HEK293 (cell line): ENCODE data around the gene MRPL4.

Experiments
- CTCF ChIA-PET: fragments of 350-600 bp; formaldehyde crosslinking; extraction: SDS; loops from one replicate; lab custom pipeline; 2021; ENCODE audit warnings: antibody characterized with exemption; lab: Yijun Ruan, JAX
- POLR2A ChIA-PET: fragments of 300-600 bp; formaldehyde crosslinking; extraction: SDS; loops from one replicate; lab custom pipeline; 2020; ENCODE audit warnings: antibody characterized with exemption, inconsistent platforms; lab: Yijun Ruan, JAX
- H3K27ac ChIP-seq: fragments of 200-500 bp; sonication (Bioruptor generic); 2 replicates; pipeline ENCODE4 v1.5.1; 2014; ENCODE audit warnings: low read depth, low read length, control low read depth, inconsistent platforms; ENCODE audit errors: extremely low read depth
- H3K36me3 ChIP-seq, 2 experiments: fragments of 200-500 bp in 1 of 2; sonication (Bioruptor generic) in 1 of 2; 1 replicate in 1 of 2; 2 replicates in 1 of 2; pipeline ENCODE4 v1.5.1; 2014 to 2017; ENCODE audit warnings: inconsistent platforms in 2 of 2, low read length in 2 of 2; ENCODE audit not compliant: control insufficient read depth in 2 of 2, insufficient read depth in 1 of 2
- H3K4me1 ChIP-seq: fragments of 200-500 bp; sonication (Bioruptor generic); 2 replicates; pipeline ENCODE4 v1.5.1; 2014; ENCODE audit warnings: mild to moderate bottlenecking, low read length, inconsistent platforms; ENCODE audit not compliant: control insufficient read depth, insufficient read depth
- H3K4me3 ChIP-seq: 2 replicates; pipeline ENCODE4 v1.5.1; 2011; ENCODE audit warnings: low read depth, mild to moderate bottlenecking, control low read depth, low read length, moderate library complexity
- H3K9me3 ChIP-seq: fragments of 200-500 bp; sonication (Bioruptor generic); 2 replicates; pipeline ENCODE4 v1.5.1; 2014; ENCODE audit warnings: low read depth, low read length, inconsistent platforms; ENCODE audit not compliant: control insufficient read depth, insufficient read depth
- BCL11A ChIP-seq: fragments of 450-650 bp; formaldehyde crosslinking; IDR thresholded peaks from 2 replicates; pipeline ENCODE4 v1.5.1; 2016; ENCODE audit warnings: low read depth, missing biosample characterization, missing genetic modification characterization
- HOXD13 ChIP-seq: sonication (generic); formaldehyde crosslinking; IDR thresholded peaks from 2 replicates; pipeline ENCODE4 v1.8.0; 2022; ENCODE audit warnings: missing genetic modification reagents, borderline replicate concordance
- KLF1 ChIP-seq: fragments of 450-650 bp; formaldehyde crosslinking; IDR thresholded peaks from 2 replicates; pipeline ENCODE4 v1.5.1; 2016; ENCODE audit warnings: missing biosample characterization, missing genetic modification characterization
- MZF1 ChIP-seq: fragments of 450-650 bp; formaldehyde crosslinking; IDR thresholded peaks from 2 replicates; pipeline ENCODE4 v1.5.1; 2017; ENCODE audit warnings: missing biosample characterization, missing genetic modification characterization, borderline replicate concordance
- ZBTB7A ChIP-seq: fragments of 450-650 bp; formaldehyde crosslinking; IDR thresholded peaks from 2 replicates; pipeline ENCODE4 v1.5.1; 2016; ENCODE audit warnings: low read depth, missing biosample characterization, missing genetic modification characterization
- ZFP37 ChIP-seq: fragments of 450-650 bp; formaldehyde crosslinking; IDR thresholded peaks from 2 replicates; pipeline ENCODE4 v1.5.1; 2016; ENCODE audit warnings: missing biosample characterization, missing genetic modification characterization
- ZNF19 ChIP-seq: fragments of 450-650 bp; formaldehyde crosslinking; IDR thresholded peaks from 2 replicates; pipeline ENCODE4; 2016; ENCODE audit warnings: missing biosample characterization, missing genetic modification characterization, low read depth
- ZNF274 ChIP-seq, 2 experiments: fragments of 200-500 bp in 1 of 2; fragments of 450-650 bp in 1 of 2; sonication (Bioruptor generic) in 1 of 2; formaldehyde crosslinking in 1 of 2; IDR thresholded peaks; 2 replicates each; pipeline versions ENCODE4 v1.5.1 to v1.6.1; 2014 to 2016; ENCODE audit warnings: borderline replicate concordance in 1 of 2, inconsistent platforms in 1 of 2, low read length in 1 of 2, missing biosample characterization in 1 of 2, missing genetic modification characterization in 1 of 2
- ZNF394 ChIP-seq: fragments of 450-650 bp; formaldehyde crosslinking; IDR thresholded peaks from 2 replicates; pipeline ENCODE4 v1.5.1; 2016; ENCODE audit warnings: missing biosample characterization, missing genetic modification characterization, mild to moderate bottlenecking, moderate library complexity, borderline replicate concordance
- ZNF398 ChIP-seq: fragments of 450-650 bp; formaldehyde crosslinking; IDR thresholded peaks from 2 replicates; pipeline ENCODE4 v1.5.1; 2017; ENCODE audit warnings: missing biosample characterization, missing genetic modification characterization
- ZNF416 ChIP-seq: fragments of 450-650 bp; formaldehyde crosslinking; IDR thresholded peaks from 2 replicates; pipeline ENCODE4 v1.5.1; 2016; ENCODE audit warnings: missing biosample characterization, missing genetic modification characterization
- ZNF549 ChIP-seq: fragments of 450-650 bp; IDR thresholded peaks from 2 replicates; pipeline ENCODE4 v1.5.1; 2018; ENCODE audit warnings: missing biosample characterization, missing genetic modification characterization, mild to moderate bottlenecking, inconsistent platforms, moderate library complexity
- ZNF660 ChIP-seq: fragments of 450-650 bp; IDR thresholded peaks from 2 replicates; pipeline ENCODE4 v1.5.1; 2018; ENCODE audit warnings: missing biosample characterization, mild to moderate bottlenecking, missing genetic modification characterization
- ZNF670 ChIP-seq: fragments of 450-650 bp; formaldehyde crosslinking; IDR thresholded peaks from 2 replicates; pipeline ENCODE4 v1.5.1; 2016; ENCODE audit warnings: missing biosample characterization, missing genetic modification characterization, low read depth
- ZNF704 ChIP-seq: fragments of 450-650 bp; formaldehyde crosslinking; IDR thresholded peaks from 2 replicates; pipeline ENCODE4 v1.5.1; 2016; ENCODE audit warnings: missing biosample characterization, missing genetic modification characterization
- ZNF791 ChIP-seq: fragments of 450-650 bp; formaldehyde crosslinking; IDR thresholded peaks from 2 replicates; pipeline ENCODE4 v1.5.1; 2016; ENCODE audit warnings: missing biosample characterization, missing genetic modification characterization
- ZSCAN16 ChIP-seq: fragments of 450-650 bp; formaldehyde crosslinking; IDR thresholded peaks from 2 replicates; pipeline ENCODE4 v1.5.1; 2016; ENCODE audit warnings: missing biosample characterization, missing genetic modification characterization
- ZSCAN23 ChIP-seq: fragments of 450-650 bp; formaldehyde crosslinking; IDR thresholded peaks from 2 replicates; pipeline ENCODE4 v1.5.1; 2016; ENCODE audit warnings: missing biosample characterization, missing genetic modification characterization
- ZSCAN30 ChIP-seq: fragments of 450-650 bp; IDR thresholded peaks from 2 replicates; pipeline ENCODE4 v1.5.1; 2018; ENCODE audit warnings: missing biosample characterization, mild to moderate bottlenecking, missing genetic modification characterization, moderate library complexity
- TF ChIP-seq, protein P1 (sequence below): fragments of 450-650 bp; IDR thresholded peaks from 2 replicates; pipeline ENCODE4 v1.5.1; 2018; ENCODE audit warnings: missing biosample characterization, missing genetic modification characterization
- TF ChIP-seq, protein P2 (sequence below): IDR thresholded peaks from 2 replicates; pipeline ENCODE4 v1.6.1; 2011; ENCODE audit warnings: mild to moderate bottlenecking, low read depth, low read length, borderline replicate concordance

MRPL4 gene

DNA sequence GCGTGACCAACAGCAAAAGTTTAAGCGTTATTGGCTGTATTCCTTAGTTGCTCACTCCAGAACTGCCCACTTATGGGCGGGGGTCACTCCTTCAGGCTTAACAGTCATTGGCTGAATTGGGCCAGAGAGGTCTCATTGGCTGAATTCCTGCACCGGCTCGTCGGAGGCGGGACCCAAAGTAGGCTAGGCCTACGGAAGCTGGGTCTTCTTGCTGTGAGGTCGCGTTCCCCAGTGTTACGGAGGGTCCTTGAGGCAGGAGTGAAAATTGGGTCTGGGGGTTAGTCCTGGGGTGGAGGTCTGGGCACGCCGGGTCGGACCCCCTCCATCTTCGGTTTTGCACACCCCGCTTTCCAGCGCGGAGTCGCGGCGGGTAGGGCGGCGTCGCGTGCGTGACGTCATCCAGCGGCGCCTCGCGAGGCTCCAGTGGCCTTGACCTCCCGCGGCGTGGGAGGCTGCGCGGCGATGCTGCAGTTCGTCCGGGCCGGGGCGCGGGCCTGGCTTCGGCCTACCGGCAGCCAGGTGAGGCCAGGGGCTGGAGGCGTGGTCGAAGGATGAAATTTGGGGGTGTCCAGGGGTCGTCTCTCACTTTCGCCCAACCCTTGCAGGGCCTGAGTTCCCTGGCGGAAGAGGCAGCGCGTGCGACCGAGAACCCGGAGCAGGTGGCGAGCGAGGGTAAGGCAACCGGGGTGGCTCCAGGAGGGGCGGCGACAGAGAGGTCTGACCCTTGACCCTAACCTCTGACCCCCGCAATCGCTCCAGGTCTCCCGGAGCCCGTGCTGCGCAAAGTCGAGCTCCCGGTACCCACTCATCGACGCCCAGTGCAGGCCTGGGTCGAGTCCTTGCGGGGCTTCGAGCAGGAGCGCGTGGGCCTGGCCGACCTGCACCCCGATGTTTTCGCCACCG lies at the start of gene MRPL4 (continued):
- TF ChIP-seq ZNF704 (tag by site-specific recombination) (0 out of 2 replicates have a peak, but pooled peaks have one; percentile 57), KLF1 (peak; percentile 76)

DNA sequence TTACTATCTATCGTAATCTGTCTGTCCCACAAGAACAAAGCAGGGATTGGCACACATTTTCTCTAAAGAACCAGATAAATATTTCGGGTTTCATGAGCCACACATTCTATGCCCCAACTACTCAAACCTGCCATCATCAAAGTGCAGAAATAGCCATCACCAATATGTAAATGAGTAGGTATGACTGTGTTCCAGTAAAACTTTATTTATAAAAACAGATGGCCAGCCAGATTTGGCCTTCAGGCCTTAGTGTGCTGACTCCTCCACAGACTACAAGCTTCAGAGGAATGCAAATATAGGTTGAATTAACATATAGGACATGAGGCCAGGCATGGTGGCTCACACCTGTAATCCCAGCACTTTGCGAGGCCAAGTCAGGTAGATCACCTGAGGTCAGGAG lies 48.3 kb upstream of the MRPL4 start:
- H3K36me3 ChIP-seq, result no peaks in the 10 kb centered on the region
- TF ChIP-seq BCL11A (tag by site-specific recombination) (no peak), ZNF19 (tag by site-specific recombination) (no peak), ZNF670 (tag by site-specific recombination) (no peak), MZF1 (tag by site-specific recombination) (no peak), ZNF791 (tag by site-specific recombination) (no peak), ZNF394 (no peak)
- TF ChIP-seq, protein P1, sequence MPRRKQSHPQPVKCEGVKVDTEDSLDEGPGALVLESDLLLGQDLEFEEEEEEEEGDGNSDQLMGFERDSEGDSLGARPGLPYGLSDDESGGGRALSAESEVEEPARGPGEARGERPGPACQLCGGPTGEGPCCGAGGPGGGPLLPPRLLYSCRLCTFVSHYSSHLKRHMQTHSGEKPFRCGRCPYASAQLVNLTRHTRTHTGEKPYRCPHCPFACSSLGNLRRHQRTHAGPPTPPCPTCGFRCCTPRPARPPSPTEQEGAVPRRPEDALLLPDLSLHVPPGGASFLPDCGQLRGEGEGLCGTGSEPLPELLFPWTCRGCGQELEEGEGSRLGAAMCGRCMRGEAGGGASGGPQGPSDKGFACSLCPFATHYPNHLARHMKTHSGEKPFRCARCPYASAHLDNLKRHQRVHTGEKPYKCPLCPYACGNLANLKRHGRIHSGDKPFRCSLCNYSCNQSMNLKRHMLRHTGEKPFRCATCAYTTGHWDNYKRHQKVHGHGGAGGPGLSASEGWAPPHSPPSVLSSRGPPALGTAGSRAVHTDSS, result no peak
- TF ChIP-seq, protein P2, sequence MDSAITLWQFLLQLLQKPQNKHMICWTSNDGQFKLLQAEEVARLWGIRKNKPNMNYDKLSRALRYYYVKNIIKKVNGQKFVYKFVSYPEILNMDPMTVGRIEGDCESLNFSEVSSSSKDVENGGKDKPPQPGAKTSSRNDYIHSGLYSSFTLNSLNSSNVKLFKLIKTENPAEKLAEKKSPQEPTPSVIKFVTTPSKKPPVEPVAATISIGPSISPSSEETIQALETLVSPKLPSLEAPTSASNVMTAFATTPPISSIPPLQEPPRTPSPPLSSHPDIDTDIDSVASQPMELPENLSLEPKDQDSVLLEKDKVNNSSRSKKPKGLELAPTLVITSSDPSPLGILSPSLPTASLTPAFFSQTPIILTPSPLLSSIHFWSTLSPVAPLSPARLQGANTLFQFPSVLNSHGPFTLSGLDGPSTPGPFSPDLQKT, result no peak
- ChIA-PET CTCF (no interaction called here), POLR2A (no interaction called here)
- no peaks in the 10 kb centered on the region for H3K4me1 ChIP-seq
- no peaks in the 10 kb centered on the region for H3K9me3 ChIP-seq
- H3K27ac ChIP-seq, result no peak overlapping the region
- H3K4me3 ChIP-seq, result no peak overlapping the region

DNA sequence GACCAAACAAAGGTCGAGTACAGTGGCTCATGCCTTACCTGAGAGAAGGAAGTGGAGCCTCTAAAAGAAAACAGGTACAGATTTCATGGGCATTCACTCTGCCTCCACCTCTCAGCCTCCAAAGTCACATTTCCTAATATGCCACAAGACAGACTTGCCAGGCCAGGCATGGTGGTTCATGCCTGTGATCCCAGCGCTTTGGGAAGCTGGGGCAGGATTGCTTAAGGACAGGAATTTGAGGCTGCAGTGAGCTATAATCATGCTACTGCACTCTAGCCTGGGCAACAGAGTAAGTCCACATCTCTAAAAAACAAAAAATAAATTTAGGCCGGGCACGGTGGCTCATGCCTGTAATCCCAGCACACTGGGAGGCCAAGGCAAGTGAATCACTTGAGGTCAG lies 46.4 kb upstream of the MRPL4 start:
- POLR2A ChIA-PET, result interaction anchor here (0.7 to 1.8 kb wide), 3 partner anchors 11 to 219 kb away, joined by 3 to 5 read pairs (median 3); partner anchors contain the start of gene DNMT1
- H3K4me1 ChIP-seq, result no peaks in the 10 kb centered on the region
- TF ChIP-seq ZFP37 (tag by site-specific recombination) (no peak), ZSCAN23 (tag by site-specific recombination) (no peak), ZBTB7A (no peak), ZNF398 (tag by site-specific recombination) (no peak), HOXD13 (CRISPR knock-in tag) (no peak), ZNF416 (no peak), ZNF274 (IDR thresholded peaks at IDR 0.05; ENCODE audit: low read length) (no peak), ZNF274 (tag by site-specific recombination; IDR thresholded peaks at IDR 0.05; ENCODE audit: borderline replicate concordance) (no peak), ZNF660 (tag by site-specific recombination) (no peak), ZSCAN30 (tag by site-specific recombination) (no peak), ZNF549 (no peak), ZSCAN16 (tag by site-specific recombination) (no peak)
- no peaks in the 10 kb centered on the region for H3K36me3 ChIP-seq
- CTCF ChIA-PET, result interaction anchor here (0.6 kb wide), 3 partner anchors 15 to 205 kb away, joined by 3 to 4 read pairs (median 3); no protein-coding TSS in a partner anchor
- H3K27ac ChIP-seq, result no peak overlapping the region
- H3K9me3 ChIP-seq, result no peaks in the 10 kb centered on the region
- no peak overlapping the region for H3K4me3 ChIP-seq
